ENCODE measurements around the gene ADCY2. TPM values are rescaled to one million over a fixed set of nuclear protein-coding genes. Genes with fewer than 3 reads are reported as not detected.

Gene ADCY2
- total RNA-seq, 1 experiment from 2014 or later: 31.3 TPM

DNA sequence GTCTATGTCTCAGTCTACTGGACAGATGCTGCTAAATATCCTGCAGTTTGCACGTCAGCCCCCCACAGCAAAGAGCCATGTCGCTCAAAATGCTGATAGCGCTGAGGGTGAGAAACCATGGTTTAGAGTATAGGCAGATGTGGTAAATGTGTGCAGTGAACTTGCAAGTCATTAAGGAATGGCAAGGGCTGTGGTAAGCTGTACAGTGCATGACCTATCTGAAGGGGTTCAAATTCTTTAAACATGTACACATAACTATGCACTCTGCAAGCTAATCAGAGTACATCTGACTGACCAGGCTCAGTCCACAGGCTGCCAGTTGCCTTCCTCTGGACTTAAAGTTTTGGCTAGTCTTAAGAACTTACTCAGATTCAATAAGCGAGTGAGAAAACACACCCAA lies 284.3 kb downstream of the ADCY2 start:
- Histone ChIP-seq H2BK120ac (ENCODE audit: low read depth, low read length, poor library complexity, severe bottlenecking) (no peak overlapping the region), H3K27ac (ENCODE audit: insufficient read length, low read depth, low read length) (no peak overlapping the region), H2BK15ac (ENCODE audit: low read depth, low read length) (no peak overlapping the region), H4K8ac (replicated peaks; ENCODE audit: insufficient read length, low read depth, low read length) (no peak overlapping the region), H3K56ac (ENCODE audit: insufficient read length, low read depth, low read length) (no peak overlapping the region), H4K5ac (ENCODE audit: insufficient read length, low read depth, low read length) (no peak overlapping the region), H3K14ac (ENCODE audit: insufficient read depth, low read length) (no peak overlapping the region), H3T11ph (ENCODE audit: low read length) (no peak overlapping the region), H3K4me2 (ENCODE audit: insufficient read depth, insufficient read length, low read length) (no peak overlapping the region), H3K18ac (ENCODE audit: insufficient read length, low read depth, low read length) (no peak overlapping the region), H4K20me1 (ENCODE audit: control insufficient read depth, insufficient read depth, insufficient read length) (no peaks in the 10 kb centered on the region), H3K23me2 (ENCODE audit: insufficient read length, low read depth, low read length, poor library complexity, severe bottlenecking) (no peaks in the 10 kb centered on the region), H3K9ac (ENCODE audit: extremely low read depth, insufficient read length, low read length) (no peak overlapping the region), H3K79me2 (ENCODE audit: insufficient read depth, low read length) (peaks cover 2% of the 10 kb centered on the region; the same call in 1 of the 2 replicates), H3K27me3 (ENCODE audit: insufficient read depth, low read length) (no peaks in the 10 kb centered on the region), H2AK5ac (ENCODE audit: insufficient read length, low read length) (no peak overlapping the region), H4K91ac (ENCODE audit: insufficient read length, low read depth, low read length) (no peak overlapping the region), H3K4ac (ENCODE audit: low read depth, low read length) (no peak overlapping the region), H2BK5ac (ENCODE audit: insufficient read length, low read length) (no peak overlapping the region), H2BK20ac (ENCODE audit: low read depth, low read length, poor library complexity, severe bottlenecking) (no peak overlapping the region), H2BK12ac (ENCODE audit: insufficient read length, low read depth, low read length) (no peak overlapping the region), H2AFZ (ENCODE audit: low read length) (no peak overlapping the region), H3K23ac (ENCODE audit: insufficient read length, low read depth, low read length) (no peak overlapping the region), H3K9me3 (ENCODE audit: control insufficient read depth, low read depth, low read length) (no peaks in the 10 kb centered on the region), H3K4me1 (ENCODE audit: insufficient read depth, low read length) (no peaks in the 10 kb centered on the region), H3K79me1 (ENCODE audit: insufficient read depth, low read depth, low read length, poor library complexity, severe bottlenecking) (no peaks in the 10 kb centered on the region)
- Mint-ChIP-seq H3K27ac (no peak overlapping the region), H3K4me1 (peaks cover 0 to under 1% of the 10 kb centered on the region in 2 experiments; a peak in 3 of 4 replicates), H3K27me3 (ENCODE audit: low read depth) (no peaks in the 10 kb centered on the region), H3K36me3 (ENCODE audit: insufficient read depth in 1 of 3, low read depth in 3 of 3) (peaks cover 0 to 2% (median 2%) of the 10 kb centered on the region in 3 experiments; a peak in 2 of 7 replicates), H3K9me3 (no peaks in the 10 kb centered on the region), H3K4me3 (no peak overlapping the region)
- DNase-seq: no peak
- TF ChIP-seq, protein P1, sequence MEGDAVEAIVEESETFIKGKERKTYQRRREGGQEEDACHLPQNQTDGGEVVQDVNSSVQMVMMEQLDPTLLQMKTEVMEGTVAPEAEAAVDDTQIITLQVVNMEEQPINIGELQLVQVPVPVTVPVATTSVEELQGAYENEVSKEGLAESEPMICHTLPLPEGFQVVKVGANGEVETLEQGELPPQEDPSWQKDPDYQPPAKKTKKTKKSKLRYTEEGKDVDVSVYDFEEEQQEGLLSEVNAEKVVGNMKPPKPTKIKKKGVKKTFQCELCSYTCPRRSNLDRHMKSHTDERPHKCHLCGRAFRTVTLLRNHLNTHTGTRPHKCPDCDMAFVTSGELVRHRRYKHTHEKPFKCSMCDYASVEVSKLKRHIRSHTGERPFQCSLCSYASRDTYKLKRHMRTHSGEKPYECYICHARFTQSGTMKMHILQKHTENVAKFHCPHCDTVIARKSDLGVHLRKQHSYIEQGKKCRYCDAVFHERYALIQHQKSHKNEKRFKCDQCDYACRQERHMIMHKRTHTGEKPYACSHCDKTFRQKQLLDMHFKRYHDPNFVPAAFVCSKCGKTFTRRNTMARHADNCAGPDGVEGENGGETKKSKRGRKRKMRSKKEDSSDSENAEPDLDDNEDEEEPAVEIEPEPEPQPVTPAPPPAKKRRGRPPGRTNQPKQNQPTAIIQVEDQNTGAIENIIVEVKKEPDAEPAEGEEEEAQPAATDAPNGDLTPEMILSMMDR (conservative IDR thresholded peaks at IDR 0.05): no peak
- no CpG with 5 or more reads among the region's 4 CpGs for WGBS (ENCODE audit: extremely low coverage, insufficient read length, low lambda C conversion rate)

All from H9 (cell line).